ENCODE measurements around the gene FAM3C.

FAM3C gene

DNA sequence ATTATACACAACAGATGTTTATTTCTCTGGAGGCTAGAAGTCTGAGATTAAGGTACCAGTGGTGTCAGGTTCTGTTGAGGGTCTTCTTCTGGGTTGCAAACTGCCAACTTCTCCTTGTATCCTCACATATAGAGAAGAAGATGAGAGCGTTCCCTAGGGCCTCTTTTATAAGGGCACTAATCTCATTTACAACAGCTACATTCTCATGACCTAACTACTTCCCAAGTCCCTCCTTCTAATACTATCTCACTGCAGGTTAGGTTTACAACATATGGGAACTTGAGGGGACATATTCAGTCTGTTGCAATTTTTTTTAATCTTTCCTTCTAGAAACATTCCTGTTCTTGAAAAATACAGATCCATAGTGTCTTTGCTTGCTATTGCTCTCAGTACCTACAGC lies 18.3 kb upstream of the FAM3C start:
- H3K27ac ChIP-seq = no peak overlapping the region
- no peaks in the 10 kb centered on the region for H3K4me1 ChIP-seq
- no peaks in the 10 kb centered on the region for H4K20me1 ChIP-seq
- no peak overlapping the region for H3K9ac ChIP-seq
- no peak overlapping the region for H3K4me2 ChIP-seq
- H3K27me3 ChIP-seq = no peaks in the 10 kb centered on the region
- H3K36me3 ChIP-seq = no peaks in the 10 kb centered on the region
- no peak for TF ChIP-seq Cebpa-rat (IDR thresholded peaks at IDR 0.05)
- no peak overlapping the region for H3K4me3 ChIP-seq
- H3K9me3 ChIP-seq (replicated peaks in 1 of 11) = no peaks in the 10 kb centered on the region

DNA sequence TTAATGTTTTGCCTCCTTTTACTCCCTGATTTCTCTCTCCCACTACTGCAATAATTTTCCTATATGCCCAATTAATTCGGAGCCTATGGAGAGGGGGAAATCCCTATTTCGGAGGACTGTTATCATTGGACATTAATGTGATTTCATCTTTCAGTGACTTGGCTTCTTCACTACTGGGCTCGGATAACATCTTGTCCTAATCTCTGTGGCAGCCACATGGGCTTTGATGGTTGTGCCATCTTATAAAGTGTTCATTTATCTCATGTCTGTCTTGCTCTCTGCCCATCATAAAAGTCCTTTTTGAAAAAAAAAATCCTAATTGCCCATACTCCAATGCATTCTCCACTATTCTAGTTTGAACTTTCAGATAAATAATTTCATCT lies 15.5 kb upstream of the FAM3C start:
- no peaks in the 10 kb centered on the region for H4K20me1 ChIP-seq
- no peaks in the 10 kb centered on the region for H3K4me1 ChIP-seq
- H3K9ac ChIP-seq = no peak overlapping the region
- no peak overlapping the region for H3K4me2 ChIP-seq
- TF ChIP-seq Cebpa-rat (IDR thresholded peaks at IDR 0.05) = no peak
- no peak overlapping the region for H3K27ac ChIP-seq
- H3K27me3 ChIP-seq = no peaks in the 10 kb centered on the region
- no peak overlapping the region for H3K4me3 ChIP-seq
- H3K9me3 ChIP-seq (replicated peaks in 1 of 11) = no peaks in the 10 kb centered on the region
- no peaks in the 10 kb centered on the region for H3K36me3 ChIP-seq

DNA sequence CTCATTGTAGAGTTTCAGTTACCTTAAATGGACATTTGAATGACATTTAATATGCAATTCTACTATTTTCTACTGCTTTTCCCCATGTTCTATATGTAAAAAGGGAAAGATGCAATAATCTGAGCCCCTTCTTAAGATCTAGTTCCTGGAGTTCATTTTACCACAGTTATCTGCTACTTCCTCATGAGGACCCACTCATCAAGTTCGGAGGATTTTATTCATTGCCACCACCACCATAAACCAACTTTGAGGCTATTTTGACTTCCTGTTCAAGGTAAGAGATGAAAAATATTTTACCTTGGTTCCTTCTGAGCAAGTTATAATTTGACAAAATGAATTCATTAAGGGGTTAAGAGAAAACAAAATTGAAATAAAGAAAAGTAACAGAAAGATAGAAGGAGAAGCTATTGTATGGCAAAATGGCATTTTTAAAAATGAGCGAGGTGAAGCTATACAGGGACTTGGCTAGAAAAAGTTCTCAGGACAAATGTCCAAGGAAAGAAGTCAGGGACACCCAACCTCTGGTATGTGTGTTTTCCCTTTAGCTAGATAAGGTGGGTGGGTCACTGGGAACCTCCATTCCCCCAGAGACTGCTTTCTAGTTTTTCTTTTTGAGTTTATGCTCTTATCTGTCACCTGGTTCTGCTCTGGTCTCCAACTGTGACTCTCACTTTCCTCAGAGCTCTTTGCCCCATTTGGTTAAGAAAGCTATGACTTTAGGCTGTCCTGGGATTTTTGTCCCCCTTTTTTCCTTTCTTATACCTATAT lies 14.9 kb upstream of the FAM3C start:
- H3K4me3 ChIP-seq = no peak overlapping the region
- no peaks in the 10 kb centered on the region for H3K36me3 ChIP-seq
- no peak overlapping the region for H3K27ac ChIP-seq
- H3K9ac ChIP-seq = no peak overlapping the region
- no peaks in the 10 kb centered on the region for H3K27me3 ChIP-seq
- no peaks in the 10 kb centered on the region for H3K9me3 ChIP-seq (replicated peaks in 1 of 11)
- no peak overlapping the region for H3K4me2 ChIP-seq
- TF ChIP-seq Cebpa-rat (IDR thresholded peaks at IDR 0.05) = no peak
- H3K4me1 ChIP-seq = no peaks in the 10 kb centered on the region
- no peaks in the 10 kb centered on the region for H4K20me1 ChIP-seq

DNA sequence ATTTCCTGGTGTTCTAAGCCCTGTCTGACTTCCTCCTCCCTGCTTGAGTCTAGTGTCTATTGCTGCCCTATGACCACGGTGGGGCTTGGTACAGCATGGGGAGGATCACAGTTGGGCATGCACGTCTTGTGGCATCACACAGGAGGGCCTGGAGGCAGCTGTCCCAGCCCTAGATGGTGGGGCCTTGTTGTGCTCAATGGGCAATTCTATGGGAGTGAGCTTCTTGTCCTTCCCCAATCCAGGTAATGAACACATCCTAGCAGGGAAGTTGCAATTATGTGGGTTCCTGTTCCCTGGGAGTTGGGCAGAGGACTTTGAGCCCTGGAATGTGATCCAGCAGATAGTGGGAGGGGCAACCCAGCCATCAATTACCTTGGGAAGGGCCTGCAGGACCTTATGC lies 10.8 kb upstream of the FAM3C start:
- Histone ChIP-seq H4K20me1 (no peaks in the 10 kb centered on the region), H3K36me3 (no peaks in the 10 kb centered on the region), H3K27ac (no peak overlapping the region), H3K4me1 (no peaks in the 10 kb centered on the region), H3K9me3 (replicated peaks in 1 of 11) (no peaks in the 10 kb centered on the region), H3K9ac (no peak overlapping the region), H3K4me3 (no peak overlapping the region), H3K27me3 (no peaks in the 10 kb centered on the region), H3K4me2 (no peak overlapping the region)
- TF ChIP-seq Cebpa-rat (IDR thresholded peaks at IDR 0.05) = no peak

DNA sequence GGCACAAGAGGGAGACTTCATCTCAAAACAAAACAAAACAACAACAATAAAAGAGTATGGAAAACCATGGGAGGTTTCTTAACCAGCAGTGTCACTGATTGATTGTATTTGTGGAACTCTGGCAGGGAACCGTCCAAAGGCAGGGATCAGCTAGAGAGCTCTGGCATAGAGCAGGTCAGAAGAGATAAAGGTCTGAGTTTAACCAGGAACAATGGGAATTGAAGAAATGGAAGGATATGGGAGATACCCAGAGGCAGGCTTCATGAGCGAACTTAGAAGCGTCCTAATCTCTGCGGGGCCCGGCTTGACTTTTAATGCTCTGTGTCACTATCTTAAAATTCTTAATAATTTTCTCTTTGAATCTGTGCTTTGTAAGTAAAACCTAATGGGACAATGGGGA lies 10.4 kb upstream of the FAM3C start:
- Histone ChIP-seq H3K36me3 (no peaks in the 10 kb centered on the region), H3K9ac (no peak overlapping the region), H3K27me3 (no peaks in the 10 kb centered on the region), H3K27ac (no peak overlapping the region), H3K4me1 (no peaks in the 10 kb centered on the region), H4K20me1 (no peaks in the 10 kb centered on the region), H3K4me3 (no peak overlapping the region), H3K9me3 (replicated peaks in 1 of 11) (no peaks in the 10 kb centered on the region), H3K4me2 (no peak overlapping the region)
- no peak for TF ChIP-seq Cebpa-rat (IDR thresholded peaks at IDR 0.05)

DNA sequence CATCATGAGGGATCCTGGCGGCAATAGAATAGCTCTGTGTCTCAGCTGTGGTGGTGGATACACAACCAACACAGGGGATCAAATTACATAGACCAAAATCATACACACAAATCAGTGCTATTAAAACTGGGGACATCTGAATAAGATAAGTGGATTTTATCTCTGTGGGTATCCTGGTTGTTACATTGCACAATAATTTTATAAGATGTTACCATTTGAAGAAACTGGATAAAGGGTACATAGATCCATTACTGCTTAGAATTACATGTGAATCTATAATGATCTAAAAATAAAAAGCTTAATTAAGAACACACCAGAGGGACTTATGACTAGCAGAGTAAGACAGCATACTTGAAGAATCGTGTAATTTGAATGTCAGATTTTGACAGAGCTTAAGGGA lies 8.2 kb upstream of the FAM3C start:
- no peak overlapping the region for H3K4me2 ChIP-seq
- H3K36me3 ChIP-seq = no peaks in the 10 kb centered on the region
- no peak overlapping the region for H3K27ac ChIP-seq
- no peaks in the 10 kb centered on the region for H3K27me3 ChIP-seq
- H4K20me1 ChIP-seq = no peaks in the 10 kb centered on the region
- no peak overlapping the region for H3K4me3 ChIP-seq
- H3K9me3 ChIP-seq (replicated peaks in 1 of 11) = no peaks in the 10 kb centered on the region
- no peaks in the 10 kb centered on the region for H3K4me1 ChIP-seq
- no peak overlapping the region for H3K9ac ChIP-seq
- no peak for TF ChIP-seq Cebpa-rat (IDR thresholded peaks at IDR 0.05)

DNA sequence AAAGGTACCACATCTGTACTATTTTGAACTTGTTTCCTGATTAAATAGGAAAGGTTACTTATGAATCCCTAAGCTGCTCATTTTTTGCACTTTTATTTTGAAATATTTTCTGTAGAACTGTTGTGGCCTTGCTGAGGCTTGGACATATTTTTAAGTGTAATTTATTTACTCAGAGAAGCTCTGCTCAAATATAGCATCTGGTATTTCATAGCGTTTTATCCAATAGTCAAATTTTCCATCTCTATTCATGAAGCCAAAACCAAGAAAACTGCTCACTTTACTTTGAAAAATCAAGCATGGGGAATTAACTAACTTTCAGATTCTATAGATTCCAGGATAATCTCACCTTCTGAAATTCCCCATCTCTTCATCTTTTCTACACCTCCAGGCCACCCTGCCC lies 6.6 kb upstream of the FAM3C start:
- TF ChIP-seq Cebpa-rat (IDR thresholded peaks at IDR 0.05) = no peak

DNA sequence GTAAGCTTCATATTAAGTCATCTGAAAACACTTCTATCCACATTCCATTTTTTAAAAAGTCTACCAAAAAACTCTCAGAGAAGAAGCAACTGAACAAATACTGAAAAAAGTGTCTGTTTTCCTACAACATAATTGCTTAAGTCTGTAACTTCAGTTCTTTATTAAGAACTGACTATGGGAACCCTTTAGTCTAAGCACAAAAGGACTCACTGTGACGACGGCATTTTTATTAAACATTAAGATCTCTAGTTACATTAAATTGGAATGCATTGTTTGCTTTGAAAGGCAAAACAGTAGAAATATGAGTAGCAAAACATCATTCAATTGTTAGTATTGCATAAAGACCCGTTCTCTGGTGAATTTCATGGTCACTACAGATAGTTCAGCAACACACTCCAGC lies 5.8 kb upstream of the FAM3C start:
- Histone ChIP-seq H3K4me2 (no peak overlapping the region), H3K27ac (no peak overlapping the region), H4K20me1 (no peaks in the 10 kb centered on the region), H3K9me3 (replicated peaks in 1 of 11) (no peaks in the 10 kb centered on the region), H3K4me3 (no peak overlapping the region), H3K27me3 (no peaks in the 10 kb centered on the region), H3K9ac (no peak overlapping the region), H3K36me3 (no peaks in the 10 kb centered on the region), H3K4me1 (peaks cover 0 to 15% (median 5%) of the 10 kb centered on the region in 10 experiments; a peak in 9 of 20 replicates)
- TF ChIP-seq Cebpa-rat (IDR thresholded peaks at IDR 0.05) = no peak

More for the DNA sequence above, 6.6 kb upstream of the FAM3C start:
- no peaks in the 10 kb centered on the region for H4K20me1 ChIP-seq
- no peaks in the 10 kb centered on the region for H3K9me3 ChIP-seq (replicated peaks in 1 of 11)
- no peak overlapping the region for H3K27ac ChIP-seq
- H3K9ac ChIP-seq = no peak overlapping the region
- H3K36me3 ChIP-seq = no peaks in the 10 kb centered on the region
- H3K4me3 ChIP-seq = no peak overlapping the region
- H3K27me3 ChIP-seq = no peaks in the 10 kb centered on the region
- H3K4me2 ChIP-seq = no peak overlapping the region
- peaks cover 0 to 9% (median 0%) of the 10 kb centered on the region in 10 experiments; a peak in 6 of 20 replicates for H3K4me1 ChIP-seq

DNA sequence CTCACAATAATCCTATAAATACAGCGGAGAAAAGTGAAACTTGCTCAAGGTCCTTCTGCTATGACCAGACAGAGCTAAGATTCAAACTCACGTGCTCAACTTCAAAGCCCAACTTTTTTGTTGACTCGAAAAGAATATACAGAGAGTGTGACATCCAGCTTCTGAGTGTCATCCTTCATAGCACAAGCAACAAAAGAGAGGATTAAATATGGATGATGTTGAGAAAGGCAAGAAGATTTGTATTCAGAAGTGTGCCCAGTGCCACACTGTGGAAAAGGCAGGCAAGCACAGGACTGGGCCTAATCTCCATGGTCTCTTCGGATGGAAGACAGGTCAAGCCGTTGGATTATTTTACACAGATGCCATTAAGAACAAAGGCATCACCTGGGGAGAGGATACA lies 2.1 kb upstream of the FAM3C start:
- Histone ChIP-seq H3K9me3 (replicated peaks in 1 of 11) (peaks cover 0 to 5% (median 1%) of the 10 kb centered on the region in 11 experiments; a peak in 11 of 22 replicates), H3K4me3 (no peak overlapping the region), H3K9ac (no peak overlapping the region), H3K27ac (no peak overlapping the region), H3K4me2 (peak overlapping the region in 3 of 11 experiments; percentile 1 to 19 (median 14); a peak in 2 of 22 replicates), H4K20me1 (peaks cover 0 to 17% (median 0%) of the 10 kb centered on the region in 11 experiments; a peak in 6 of 22 replicates), H3K36me3 (peaks cover 0 to 6% (median under 1%) of the 10 kb centered on the region in 11 experiments; a peak in 9 of 22 replicates), H3K27me3 (no peaks in the 10 kb centered on the region), H3K4me1 (peaks cover 14 to 40% (median 21%) of the 10 kb centered on the region in 10 experiments)
- no peak for TF ChIP-seq Cebpa-rat (IDR thresholded peaks at IDR 0.05)

DNA sequence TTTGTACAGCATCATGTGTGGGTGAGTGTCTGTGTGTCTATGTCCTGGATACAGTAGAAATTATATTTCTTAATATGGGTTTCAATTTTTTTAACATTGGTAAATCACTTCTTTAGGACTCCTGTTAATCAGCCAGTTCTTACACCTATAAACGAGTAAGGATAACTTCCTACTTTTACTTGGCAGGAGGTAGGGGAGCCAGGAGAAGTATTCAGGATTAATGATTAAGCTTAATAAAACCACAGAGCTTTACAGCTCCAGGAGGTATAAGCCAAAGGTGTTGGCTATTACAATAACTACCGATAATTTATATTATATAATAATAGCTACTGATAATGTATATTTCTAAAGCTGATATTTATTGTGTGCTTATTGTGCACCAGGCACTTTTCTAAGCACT lies 1.7 kb upstream of the FAM3C start:
- peaks cover 2 to 10% (median 5%) of the 10 kb centered on the region in 11 experiments; a peak in 16 of 22 replicates for H3K9me3 ChIP-seq (replicated peaks in 1 of 11)
- H3K27me3 ChIP-seq = no peaks in the 10 kb centered on the region
- H3K27ac ChIP-seq = no peak overlapping the region
- H3K4me2 ChIP-seq = peak overlapping the region in 3 of 11 experiments; percentile 1 to 19 (median 14); a peak in 2 of 22 replicates
- no peak overlapping the region for H3K9ac ChIP-seq
- peaks cover 14 to 42% (median 23%) of the 10 kb centered on the region in 10 experiments for H3K4me1 ChIP-seq
- no peak for TF ChIP-seq Cebpa-rat (IDR thresholded peaks at IDR 0.05)
- H3K36me3 ChIP-seq = peaks cover 3 to 10% (median 5%) of the 10 kb centered on the region in 11 experiments; a peak in 14 of 22 replicates
- H3K4me3 ChIP-seq = no peak overlapping the region
- peaks cover 0 to 17% (median 0%) of the 10 kb centered on the region in 11 experiments; a peak in 6 of 22 replicates for H4K20me1 ChIP-seq

Measured in BLaER1 treated with 17β-estradiol and CSF1 and Interleukin-3, amounts not matched to agents 10 nM and 100 nM (cell line).